Jurkat, Clone E6-1 (cell line): ENCODE results near the gene PHF1. TPM values are rescaled to one million over a fixed set of nuclear protein-coding genes. Genes with fewer than 3 reads are reported as not detected.
"Not testable (repeated sequence)": the region's sequence is repeated elsewhere in the genome, so short reads cannot be mapped to it uniquely, and the experiment has no call there.

Experiments
- DNase-seq: peaks from one replicate; pipeline ENCODE4 v3.0.0-alpha.2; 2011; ENCODE audit warnings: low read depth, low spot score
- H3K4me3 ChIP-seq: 2 replicates; pipeline ENCODE4 v1.5.1; 2011; ENCODE audit warnings: mild to moderate bottlenecking, low read length, control low read depth, moderate library complexity
- polyA plus RNA-seq: library from polyadenylated mRNA; unstranded; fragments of >200 nt; gene quantifications from one replicate; pipeline ENCODE4 v1.2.1, GENCODE V29; 2012; ENCODE audit warnings: missing spikeins; ENCODE audit not compliant: insufficient read length, insufficient read depth

PHF1 gene
- 48.0 TPM for polyA plus RNA-seq

DNA sequence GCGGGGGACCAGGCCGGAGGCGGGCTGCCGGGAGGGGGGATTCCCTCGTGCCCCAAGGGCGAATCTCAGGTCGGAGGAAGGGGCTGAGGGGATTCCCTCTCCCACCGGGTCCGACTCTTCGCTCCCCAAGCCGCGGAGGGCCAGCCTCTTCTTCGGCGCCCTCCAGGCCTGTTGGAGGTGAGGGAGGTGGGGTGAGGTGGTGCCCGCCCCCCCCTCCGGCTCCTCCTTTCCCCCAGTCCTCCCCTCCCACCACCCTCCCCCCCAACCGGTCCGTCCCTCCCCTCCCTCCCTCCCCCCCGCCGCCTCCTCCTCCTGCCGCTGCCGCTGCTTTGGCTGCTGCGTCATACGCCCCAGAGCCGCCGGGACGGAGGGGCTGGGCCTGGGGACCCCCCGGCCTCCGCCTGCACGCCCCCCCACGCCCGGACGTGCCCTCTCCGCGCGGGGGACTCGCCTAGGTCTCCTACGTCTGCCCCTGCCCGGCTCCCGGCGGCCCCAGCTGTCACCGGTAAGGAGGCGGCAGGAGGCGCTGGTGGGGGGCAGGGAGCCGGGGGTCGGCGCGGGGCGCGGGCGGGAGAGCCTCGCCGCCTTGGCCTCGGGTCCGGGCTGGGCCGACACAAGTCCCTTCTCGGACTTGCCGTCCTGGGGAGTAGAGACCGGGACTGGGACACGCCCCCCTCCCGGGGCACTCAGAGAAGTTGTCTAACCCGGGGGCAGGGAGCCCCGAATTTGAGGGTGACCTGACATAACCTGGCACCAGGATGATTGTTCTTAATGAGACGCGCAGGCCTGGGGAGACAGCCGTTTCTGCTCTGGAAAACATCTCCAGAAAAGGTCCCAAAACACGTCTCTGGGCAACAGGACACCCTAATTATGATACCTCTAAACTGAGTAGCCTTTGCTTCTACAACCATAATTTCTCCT is at the start of gene PHF1:
PHF1 (plus strand) TSS at position 304 of the 921 bp plus-strand sequence. CDS start 1,250 bp downstream, outside the sequence.
- peak within 1 kb of the TSS; percentile 65 for H3K4me3 ChIP-seq
- peak; percentile 63 for DNase-seq

DNA sequence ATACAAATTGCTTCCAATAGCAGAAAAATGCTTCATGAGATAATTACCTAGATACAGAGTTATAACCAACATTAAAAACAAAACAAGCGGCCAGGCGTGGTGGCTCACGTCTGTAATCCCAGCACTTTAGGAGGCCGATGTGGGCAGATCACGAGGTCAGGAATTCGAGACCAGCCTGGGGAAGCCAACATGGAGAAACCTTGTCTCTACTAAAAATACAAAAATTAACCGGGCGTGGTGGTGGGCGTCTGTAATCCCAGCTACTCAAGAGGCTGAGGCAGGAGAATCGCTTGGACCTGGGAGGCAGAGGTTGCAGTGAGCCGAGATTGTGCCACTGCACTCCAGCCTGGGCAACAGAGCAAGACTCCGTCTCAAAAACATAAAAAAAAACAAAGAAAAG is 47.3 kb upstream of the PHF1 start:
- DNase-seq, H3K4me3 ChIP-seq: not testable (repeated sequence)

DNA sequence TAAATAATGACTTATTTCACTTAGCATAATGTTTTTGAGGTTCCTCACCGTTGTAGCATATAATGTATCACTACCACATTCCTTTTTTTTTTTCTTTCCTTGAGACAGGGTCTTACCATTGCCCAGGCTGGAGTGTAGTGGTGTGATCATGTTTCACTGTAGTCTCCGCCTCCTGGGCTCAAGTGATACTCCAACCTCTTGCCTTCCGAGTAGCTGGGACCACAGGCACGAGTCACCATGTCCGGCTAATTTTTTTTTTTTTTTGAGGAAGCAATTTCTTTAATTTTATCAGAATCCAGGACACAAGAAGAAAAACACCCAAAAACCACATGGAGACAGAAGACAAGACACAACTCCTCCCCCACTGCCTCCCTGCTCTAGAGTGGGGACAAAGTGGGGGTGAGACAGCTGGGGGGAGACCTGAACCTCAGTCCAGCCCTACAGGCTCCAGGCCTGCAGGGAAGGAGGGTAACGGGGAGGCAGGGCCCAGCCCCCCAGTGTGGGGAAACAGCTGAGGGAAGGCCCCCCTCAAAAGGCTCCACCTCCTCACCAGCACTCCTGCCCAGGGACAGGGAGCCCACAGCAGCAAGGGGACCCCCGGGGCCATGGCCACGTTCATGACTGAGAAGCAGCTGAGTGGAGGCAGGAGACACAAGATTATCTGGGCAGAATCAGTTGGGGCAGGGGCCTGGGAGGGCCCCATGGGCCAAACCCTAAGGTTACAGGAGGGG is 46.2 kb upstream of the PHF1 start:
- DNase-seq, H3K4me3 ChIP-seq: not testable (repeated sequence)

DNA sequence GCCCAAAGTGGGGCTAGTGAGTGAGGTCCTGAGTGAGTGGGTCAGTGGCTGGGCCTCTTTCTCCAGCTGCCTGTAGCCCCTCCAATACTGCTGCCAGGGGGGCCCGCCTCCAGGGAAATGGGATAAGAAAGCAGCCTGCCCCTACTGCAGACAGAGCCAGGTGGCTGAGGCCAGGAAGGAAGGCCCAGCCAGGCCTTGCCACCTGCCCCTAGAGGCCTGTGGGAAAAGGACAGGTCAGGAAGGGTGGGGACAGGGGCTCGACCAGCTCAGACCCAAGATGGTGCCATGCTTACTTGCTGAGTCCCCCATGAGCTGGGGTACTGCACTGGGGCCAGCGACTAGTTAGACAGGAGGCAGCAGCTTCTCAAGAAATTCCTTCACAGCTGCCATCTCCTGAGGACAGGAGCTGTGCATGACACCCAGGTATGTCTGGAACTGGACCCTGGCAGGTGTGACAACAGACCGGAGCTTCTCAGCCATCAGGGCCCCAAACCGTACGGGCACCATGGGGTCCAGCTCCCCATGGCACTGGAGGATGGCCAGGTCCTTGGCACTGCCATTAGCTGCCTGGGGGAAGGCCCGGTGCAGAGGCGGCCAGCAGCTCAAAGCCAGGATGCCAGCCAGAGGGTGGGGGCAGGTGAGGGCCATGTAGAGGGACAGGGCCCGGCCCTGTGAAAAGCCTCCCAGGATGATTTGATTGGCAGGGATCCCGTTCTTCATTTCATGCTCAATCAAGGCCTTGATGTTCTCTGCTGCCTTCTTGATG is 45.4 kb upstream of the PHF1 start:
- not testable (repeated sequence) for DNase-seq, H3K4me3 ChIP-seq

DNA sequence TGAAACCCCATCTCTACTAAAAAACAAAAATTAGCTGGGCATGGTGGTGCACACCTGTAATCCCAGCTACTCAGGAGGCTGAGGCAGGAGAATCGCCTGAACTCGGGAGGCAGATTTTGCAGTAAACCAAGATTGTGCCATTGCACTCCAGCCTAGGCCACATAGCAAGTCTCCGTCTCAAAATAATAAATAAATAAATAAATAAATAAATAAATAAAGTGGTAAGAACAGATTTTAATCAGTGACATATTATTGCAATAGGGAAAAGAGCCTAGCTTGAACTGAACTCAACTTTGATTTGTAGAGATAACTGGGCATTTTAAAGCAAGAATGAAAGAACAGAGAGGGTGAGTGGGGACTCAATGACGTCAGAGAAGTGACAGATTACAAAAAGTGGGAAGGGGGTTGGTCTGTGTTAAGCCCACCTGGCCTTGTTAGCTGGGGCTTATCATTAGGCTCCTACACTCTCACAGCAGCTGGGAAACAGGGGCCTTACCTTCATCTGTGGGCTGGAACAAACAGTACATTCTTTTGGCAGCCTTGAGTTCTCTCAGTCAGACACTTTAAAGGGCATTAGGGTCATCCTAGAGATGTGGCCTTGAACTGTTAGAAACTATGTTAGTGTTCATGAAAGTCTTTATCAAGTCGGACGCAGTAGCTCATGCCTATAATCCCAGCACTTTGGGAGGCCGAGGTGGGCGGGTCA is 43.7 kb upstream of the PHF1 start:
- no peak overlapping the region for H3K4me3 ChIP-seq
- no peak for DNase-seq

DNA sequence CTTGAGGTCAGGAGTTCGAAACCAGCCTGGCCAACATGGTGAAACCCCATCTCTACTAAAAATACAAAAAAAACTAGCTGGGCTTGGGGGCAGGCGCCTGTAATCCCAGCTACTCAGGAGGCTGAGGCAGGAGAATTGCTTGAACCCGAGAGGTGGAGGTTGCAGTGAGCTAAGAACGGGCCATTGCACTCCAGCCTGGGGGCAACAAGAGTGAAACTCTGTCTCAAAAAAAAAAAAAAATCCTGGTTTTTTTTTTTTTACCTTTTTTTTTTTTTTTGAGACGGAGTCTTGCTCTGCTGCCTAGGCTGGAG is 43.1 kb upstream of the PHF1 start:
- not testable (repeated sequence) for DNase-seq, H3K4me3 ChIP-seq

DNA sequence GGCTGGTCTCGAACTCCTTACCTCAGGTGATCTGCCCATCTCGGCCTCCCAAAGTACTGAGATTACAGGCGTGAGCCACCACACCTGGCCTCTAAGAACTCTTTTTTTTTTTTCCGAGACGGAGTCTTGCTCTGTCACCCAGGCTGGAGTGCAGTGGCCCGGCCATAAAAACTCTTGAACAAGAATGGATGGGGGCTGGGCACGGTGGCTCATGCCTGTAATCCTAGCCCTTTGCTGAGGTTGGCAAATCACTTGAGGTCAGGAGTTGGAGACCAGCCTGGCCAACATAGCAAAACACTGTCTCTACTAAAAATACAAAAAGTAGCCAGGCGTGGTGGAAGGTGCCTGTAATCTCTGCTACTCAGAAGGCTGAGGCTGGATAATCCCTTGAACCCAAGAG is 38.9 kb upstream of the PHF1 start:
- DNase-seq, H3K4me3 ChIP-seq: not testable (repeated sequence)

DNA sequence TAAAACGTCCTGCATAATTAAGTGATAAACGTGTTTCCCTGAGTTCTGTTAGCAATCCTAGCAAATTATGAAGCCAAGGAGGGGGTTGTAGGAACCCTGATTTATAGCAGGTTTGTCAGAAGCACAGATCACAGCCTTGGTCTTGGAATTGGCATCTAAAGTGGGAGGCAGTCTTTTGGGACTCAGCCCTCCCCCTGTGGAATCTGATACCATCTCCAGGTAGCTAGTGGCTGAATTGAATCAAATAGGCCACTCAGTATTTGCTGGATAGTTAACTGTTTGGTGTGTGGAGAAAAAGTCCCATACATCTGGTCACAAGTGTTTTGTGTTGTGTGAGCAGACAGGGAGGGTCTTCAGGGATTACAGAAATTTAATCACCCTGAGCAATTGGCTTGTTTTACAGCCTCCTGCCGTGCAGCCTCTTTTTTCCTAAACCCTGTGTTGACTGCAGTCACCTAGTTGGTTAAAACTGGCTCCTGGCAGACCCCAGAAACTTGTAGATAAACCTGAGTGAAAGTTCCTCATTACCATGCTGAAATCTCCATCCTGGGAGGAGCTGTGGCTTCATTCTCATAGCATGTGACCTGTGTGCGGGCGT is 38.2 kb upstream of the PHF1 start:
- no peak overlapping the region for H3K4me3 ChIP-seq
- DNase-seq: no peak

DNA sequence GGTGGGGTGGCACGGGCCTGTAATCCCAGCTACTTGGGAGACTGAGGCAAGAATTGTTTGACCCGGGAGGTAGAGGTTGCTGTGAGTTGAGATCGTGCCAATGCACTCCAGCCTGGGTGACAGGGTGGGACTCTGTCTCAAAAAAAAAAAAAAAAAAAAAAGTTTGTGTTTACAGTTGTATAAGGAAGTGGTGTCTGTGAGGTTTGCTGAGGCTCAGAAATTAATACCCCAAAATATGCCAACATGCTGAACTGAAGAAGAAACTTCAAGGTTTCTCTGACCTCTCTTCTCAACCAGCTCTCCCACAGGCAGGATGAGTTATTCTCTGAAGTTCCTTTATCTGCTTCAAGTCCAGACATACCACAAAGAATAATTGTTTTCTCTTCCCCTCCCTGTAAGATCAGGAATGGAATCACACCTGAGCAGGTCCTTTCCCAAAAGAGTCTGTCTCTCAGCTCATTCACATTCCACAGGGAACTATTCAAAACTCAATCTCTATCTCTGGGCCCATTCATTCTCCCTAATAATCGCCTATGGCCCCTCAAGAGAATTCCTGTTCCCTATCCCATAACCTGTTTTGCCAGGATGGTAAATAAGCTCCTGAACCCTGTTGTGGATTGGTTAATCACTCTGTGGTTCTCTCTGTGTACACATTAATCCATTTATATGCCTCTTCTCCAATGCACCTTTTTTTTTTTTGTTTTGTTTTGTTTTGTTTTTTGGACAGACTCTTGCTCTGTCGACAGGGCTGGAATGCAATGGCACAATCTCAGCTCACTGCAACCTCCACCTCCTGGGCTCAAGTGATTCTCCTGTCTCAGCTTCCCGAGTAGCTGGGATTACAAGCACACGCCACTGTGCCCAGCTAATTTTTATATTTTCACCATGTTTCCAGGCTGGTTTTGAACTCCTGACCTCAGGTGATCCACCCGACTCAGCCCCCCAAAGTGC is 36.6 kb upstream of the PHF1 start:
- H3K4me3 ChIP-seq: no peak overlapping the region
- peak; percentile 69 for DNase-seq

DNA sequence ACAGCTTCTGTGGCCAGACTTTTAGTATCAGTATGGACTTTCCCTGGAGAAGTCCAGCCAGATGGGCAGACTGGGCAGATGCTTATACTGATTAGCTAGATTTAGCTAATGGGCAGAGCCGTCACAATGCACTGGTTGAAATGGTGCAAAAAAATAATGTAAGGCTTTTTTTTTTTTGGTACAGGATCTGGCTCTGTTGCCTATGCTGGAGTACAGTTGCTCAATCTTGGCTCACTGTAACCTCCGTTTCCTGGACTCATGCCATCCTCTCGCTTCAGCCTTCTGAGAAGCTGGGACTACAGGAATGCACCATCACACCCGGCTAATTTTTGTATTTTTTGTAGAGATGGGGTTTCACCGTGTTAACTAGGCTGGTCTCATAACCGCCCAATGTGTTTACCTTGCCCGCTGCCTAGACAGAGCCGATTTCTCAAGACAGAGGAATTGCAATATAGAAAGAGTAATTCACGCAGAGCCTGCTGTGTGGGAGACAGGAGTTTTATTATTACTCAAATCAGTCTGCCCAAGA is 35.6 kb upstream of the PHF1 start:
- DNase-seq: no peak
- no peak overlapping the region for H3K4me3 ChIP-seq

DNA sequence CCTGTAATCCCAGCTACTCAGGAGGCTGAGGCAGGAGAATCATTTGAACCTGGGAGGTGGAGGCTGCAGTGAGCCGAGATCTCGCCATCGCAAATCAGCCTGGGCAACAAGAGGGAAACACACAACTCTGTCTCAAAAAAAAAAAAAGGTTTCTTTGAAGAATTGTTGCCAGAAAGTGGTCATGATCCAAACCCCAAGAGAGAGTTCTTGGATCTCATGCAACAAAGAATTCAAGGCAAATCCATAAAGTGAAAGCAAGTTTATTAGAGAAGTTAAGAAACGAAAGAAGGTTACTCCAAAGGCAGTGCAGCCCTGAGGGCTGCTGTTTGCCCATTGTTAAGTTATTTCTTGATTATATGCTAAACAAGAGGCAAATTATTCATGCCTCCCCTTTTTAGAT is 33.6 kb upstream of the PHF1 start:
- DNase-seq: no peak
- no peak overlapping the region for H3K4me3 ChIP-seq

DNA sequence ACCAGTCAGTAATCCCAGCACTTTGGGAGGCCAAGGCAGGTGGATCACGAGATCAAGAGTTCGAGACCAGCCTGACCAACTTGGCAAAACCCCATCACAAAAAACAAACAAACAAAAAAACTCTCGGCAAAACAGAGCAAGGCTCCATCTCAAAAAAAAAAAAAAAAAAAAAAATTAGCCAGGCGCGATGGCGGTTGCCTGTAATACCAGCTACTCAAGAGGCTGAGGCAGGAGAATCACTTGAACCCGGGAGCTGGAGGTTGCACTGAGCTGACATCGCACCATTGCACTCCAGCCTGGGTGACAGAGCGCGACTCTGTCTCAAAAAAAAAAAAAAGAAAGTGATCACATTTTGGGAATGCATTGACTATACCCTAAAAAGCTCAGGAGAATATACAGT is 31.6 kb upstream of the PHF1 start:
- not testable (repeated sequence) for H3K4me3 ChIP-seq, DNase-seq

DNA sequence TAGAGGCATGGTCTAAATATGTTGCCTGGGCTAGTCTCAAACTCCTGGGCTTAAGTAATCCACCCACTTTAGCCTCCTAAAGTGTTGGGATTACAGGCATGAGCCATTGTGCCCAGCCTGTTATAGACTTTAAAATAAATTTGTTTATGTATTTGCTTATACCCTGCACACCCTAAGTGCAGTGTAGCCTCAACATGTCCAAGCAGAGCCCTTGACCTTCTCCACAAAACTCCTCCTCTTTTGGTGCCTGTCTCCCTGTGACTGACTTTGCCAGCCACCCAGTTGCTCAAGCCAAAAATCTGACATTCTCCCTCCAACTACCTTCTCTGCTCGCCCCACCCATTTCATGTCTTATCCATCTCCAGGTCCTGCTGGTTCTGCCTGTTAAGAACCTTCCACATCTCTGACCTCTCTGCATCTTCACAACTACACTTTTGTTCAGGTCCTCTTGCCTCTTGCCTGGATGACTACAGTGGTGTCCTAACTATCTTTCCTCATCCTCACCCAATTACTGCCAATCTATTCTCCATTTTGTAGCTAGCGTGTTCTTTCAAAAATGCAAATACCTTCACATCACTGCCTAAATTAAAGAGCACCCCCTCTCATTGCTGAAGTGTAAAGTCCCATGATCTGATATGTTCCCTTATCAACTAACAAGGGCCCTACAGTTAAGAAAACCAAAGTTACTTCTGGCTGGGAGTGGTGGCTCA is 30.4 kb upstream of the PHF1 start:
- H3K4me3 ChIP-seq: no peak overlapping the region
- DNase-seq: no peak

DNA sequence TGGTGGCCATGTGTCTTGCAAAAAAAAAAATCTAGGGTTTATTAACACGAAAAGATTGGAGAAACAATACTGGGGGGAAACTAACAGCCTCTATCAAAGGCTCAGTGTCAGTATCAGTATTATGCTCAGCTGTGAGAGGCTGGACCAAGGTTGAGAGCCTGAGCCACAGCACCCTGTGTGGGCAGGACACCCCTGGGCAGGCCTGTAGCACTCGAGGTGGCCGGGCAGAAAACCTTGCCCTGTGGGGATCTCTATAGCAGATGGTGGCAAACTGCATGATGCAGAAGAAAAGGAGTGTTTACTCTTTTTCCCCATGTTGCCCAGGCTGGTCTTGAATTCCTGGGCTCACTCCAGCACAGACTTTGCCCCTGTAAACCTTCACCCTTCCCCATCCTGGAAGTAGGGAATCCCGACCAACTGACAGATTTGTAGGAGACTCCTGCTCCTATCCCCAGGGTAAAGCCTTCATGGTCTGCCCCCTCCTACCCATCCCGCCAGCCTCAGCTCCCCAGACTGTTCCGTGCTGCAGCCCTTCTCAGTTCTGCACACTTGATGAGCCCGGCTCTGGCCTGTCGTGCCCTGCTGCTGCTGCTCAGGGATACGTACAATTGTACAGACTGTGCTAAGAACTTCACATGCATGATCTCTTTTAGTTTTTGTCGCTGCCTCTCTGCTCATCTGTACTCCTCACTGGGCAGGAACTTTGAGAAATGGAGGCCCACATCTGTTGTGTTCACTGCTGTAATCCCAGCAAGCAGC is 27.2 kb upstream of the PHF1 start:
- DNase-seq: no peak
- H3K4me3 ChIP-seq: no peak overlapping the region

DNA sequence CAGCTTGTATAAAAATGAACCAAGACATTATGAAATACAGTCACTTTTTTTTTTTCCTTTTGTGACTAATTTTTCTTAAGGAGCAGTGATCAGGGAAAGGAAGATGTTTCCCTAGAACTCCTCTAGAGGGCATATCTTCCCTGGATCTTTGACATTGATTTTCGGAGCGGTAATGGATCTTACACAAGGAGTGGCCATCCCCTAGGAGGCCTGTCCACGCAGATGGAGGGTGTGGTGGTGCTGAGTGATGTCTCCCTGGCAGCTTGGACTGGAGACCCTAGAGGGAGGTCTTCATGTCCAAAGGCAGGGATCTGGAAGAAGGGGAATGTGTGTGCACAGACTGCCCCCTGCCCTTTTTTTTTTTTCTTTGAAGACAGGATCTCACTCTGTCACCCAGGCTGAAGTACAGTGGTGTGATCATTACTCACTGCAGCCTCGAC is 26.2 kb upstream of the PHF1 start:
- DNase-seq: no peak
- H3K4me3 ChIP-seq: no peak overlapping the region

DNA sequence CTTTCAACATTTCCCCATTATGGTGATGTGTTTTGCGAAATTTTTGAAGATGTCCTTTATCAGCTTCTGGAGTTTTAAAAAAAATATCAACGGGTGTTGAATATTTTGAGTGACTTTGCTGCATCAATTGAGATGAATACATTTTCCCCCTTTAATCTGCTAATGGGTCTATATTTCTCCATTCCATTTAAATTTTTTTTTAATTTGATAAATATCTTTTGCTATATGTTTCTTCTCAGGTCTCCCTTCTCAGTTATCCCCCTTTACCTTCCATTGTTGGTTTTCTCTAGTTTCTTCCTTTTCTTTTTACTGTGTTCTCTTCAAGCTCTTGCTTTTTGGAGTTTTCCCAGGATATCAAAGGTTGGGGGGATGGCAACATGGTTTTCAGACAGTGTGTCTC is 20.6 kb upstream of the PHF1 start:
- DNase-seq: no peak

More for the DNA sequence above, 20.6 kb upstream of the PHF1 start:
- no peak overlapping the region for H3K4me3 ChIP-seq
